Panc1 (cell line): ENCODE measurements around the gene BCL2.

ENCODE experiments used
- TCF7L2 ChIP-seq: IDR thresholded peaks from 2 replicates; pipeline ENCODE4 v1.6.1; 2011; ENCODE audit warnings: mild to moderate bottlenecking, low read depth, low read length, inconsistent platforms
- TF ChIP-seq, protein P1 (sequence below): fragments of 450-650 bp; IDR thresholded peaks from 2 replicates; pipeline ENCODE4 v1.5.1; 2017; ENCODE audit warnings: mild to moderate bottlenecking

DNA sequence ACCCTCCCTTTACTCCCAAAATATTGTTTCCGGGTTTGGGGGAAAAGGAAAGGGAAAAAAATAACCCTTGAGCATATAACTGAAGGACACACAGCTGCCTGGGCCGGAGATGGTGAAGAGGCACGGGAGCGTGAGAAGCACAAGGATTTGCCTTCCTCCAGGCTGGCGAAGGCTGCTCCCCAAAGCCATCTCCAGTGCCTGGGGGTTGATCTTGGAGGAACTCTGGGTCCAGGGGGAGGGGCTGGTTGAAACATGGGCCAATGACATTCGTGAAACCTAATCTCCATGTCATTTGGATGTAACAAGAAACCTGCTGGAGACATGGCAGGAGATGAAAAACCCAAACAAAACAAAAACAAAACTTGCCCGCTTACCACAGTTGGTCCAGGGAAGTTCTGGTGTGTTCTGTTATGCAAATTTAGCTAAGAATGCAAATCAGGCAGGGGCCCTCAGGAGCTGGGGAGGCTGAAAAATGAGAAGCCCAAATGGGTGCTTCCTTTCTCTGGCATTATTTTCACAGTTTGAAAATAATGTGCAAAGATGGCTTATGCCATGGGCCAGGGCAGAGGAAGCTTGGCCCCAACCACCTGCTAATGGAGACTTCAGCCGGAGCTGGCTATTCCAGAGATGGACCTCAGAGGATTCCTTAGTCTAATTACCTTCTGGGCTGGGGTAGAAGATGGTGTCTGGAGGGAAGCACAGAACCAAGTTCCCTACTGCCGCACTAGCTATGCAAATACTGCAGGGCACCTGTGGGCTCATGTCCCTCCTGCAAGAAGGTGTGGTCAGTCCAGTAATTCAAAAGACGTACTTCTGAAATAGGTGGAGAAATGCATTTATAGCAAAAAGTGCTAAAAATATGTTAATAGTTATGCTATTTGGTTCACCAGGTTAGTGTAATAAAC lies 180.9 kb downstream of the BCL2 start:
- TF ChIP-seq, protein P1, sequence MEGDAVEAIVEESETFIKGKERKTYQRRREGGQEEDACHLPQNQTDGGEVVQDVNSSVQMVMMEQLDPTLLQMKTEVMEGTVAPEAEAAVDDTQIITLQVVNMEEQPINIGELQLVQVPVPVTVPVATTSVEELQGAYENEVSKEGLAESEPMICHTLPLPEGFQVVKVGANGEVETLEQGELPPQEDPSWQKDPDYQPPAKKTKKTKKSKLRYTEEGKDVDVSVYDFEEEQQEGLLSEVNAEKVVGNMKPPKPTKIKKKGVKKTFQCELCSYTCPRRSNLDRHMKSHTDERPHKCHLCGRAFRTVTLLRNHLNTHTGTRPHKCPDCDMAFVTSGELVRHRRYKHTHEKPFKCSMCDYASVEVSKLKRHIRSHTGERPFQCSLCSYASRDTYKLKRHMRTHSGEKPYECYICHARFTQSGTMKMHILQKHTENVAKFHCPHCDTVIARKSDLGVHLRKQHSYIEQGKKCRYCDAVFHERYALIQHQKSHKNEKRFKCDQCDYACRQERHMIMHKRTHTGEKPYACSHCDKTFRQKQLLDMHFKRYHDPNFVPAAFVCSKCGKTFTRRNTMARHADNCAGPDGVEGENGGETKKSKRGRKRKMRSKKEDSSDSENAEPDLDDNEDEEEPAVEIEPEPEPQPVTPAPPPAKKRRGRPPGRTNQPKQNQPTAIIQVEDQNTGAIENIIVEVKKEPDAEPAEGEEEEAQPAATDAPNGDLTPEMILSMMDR = no peak
- no peak for TF ChIP-seq TCF7L2
